Osteoblast (primary cell): Measurements from ENCODE around the gene KRT80. TPM values are rescaled to one million over a fixed set of nuclear protein-coding genes. Genes with fewer than 3 reads are reported as not detected.

Experiments
- DNase-seq: peaks from one replicate; pipeline ENCODE4 v3.0.0; 2011; ENCODE audit warnings: low spot score, mixed read lengths; ENCODE audit not compliant: insufficient read length; ENCODE audit errors: missing footprints
- H2AFZ ChIP-seq: 2 replicates; pipeline ENCODE4 v1.6.0; 2011; ENCODE audit warnings: mild to moderate bottlenecking, low read length
- H3K27ac ChIP-seq: 2 replicates; pipeline ENCODE4 v1.5.1; 2011; ENCODE audit warnings: mild to moderate bottlenecking, low read depth, low read length, moderate library complexity
- H3K27me3 ChIP-seq: 2 replicates; pipeline ENCODE4 v1.6.0; 2012; ENCODE audit warnings: mild to moderate bottlenecking, control low read depth, inconsistent platforms, low read length, moderate library complexity; ENCODE audit not compliant: insufficient read depth
- H3K36me3 ChIP-seq: 2 replicates; pipeline ENCODE4 v1.5.1; 2011; ENCODE audit warnings: mild to moderate bottlenecking, low read length, control low read depth, moderate library complexity; ENCODE audit not compliant: insufficient read depth
- H3K4me1 ChIP-seq: 2 replicates; pipeline ENCODE4 v1.5.1; 2011; ENCODE audit warnings: mild to moderate bottlenecking, low read length, control low read depth, moderate library complexity; ENCODE audit not compliant: insufficient read depth
- H3K4me2 ChIP-seq: 2 replicates; pipeline ENCODE4 v1.6.0; 2011; ENCODE audit warnings: mild to moderate bottlenecking, low read length; ENCODE audit not compliant: insufficient read depth
- H3K4me3 ChIP-seq: fragments of 200-600 bp; sonication (generic); 3 replicates; pipeline ENCODE4 v1.5.1; 2012; ENCODE audit warnings: mild to moderate bottlenecking, low read length, inconsistent platforms; ENCODE audit not compliant: insufficient read depth
- H3K79me2 ChIP-seq: 2 replicates; pipeline ENCODE4 v1.6.0; 2012; ENCODE audit warnings: mild to moderate bottlenecking, low read length, control low read depth, inconsistent platforms; ENCODE audit not compliant: insufficient read depth
- H3K9me3 ChIP-seq: 2 replicates; pipeline ENCODE4 v1.5.1; 2011; ENCODE audit warnings: low read depth, low read length, control low read depth
- H4K20me1 ChIP-seq: 2 replicates; pipeline ENCODE4 v1.6.0; 2012; ENCODE audit warnings: mild to moderate bottlenecking, low read length, control low read depth; ENCODE audit not compliant: insufficient read depth
- CTCF ChIP-seq: IDR thresholded peaks from 2 replicates; pipeline ENCODE4 v1.5.1; 2011; ENCODE audit warnings: mild to moderate bottlenecking, low read depth, low read length, moderate library complexity; ENCODE audit errors: extremely low read depth
- total RNA-seq: library from RNA; depleted of rRNA; stranded (reverse); fragments of >200 nt; gene quantifications from 2 replicates; pipeline ENCODE4 v1.2.3, GENCODE V29; 2012

Gene KRT80
- total RNA-seq, 1 donor: 0.72 TPM

GRCh38 chr12:52179396-52179973, 12.3 kb downstream of the KRT80 start:
- peak overlapping the region; percentile 25 for H2AFZ ChIP-seq
- peaks cover 43% of the 10 kb centered on the region for H3K4me1 ChIP-seq
- peak overlapping the region; percentile 33 for H3K27ac ChIP-seq
- no peaks in the 10 kb centered on the region for H3K9me3 ChIP-seq
- no peak for TF ChIP-seq CTCF
- H3K27me3 ChIP-seq: no peaks in the 10 kb centered on the region
- H3K4me3 ChIP-seq: no peak overlapping the region
- H3K4me2 ChIP-seq: no peak overlapping the region
- H4K20me1 ChIP-seq: no peaks in the 10 kb centered on the region
- peak; percentile 70 for DNase-seq
- no peaks in the 10 kb centered on the region for H3K79me2 ChIP-seq
- no peaks in the 10 kb centered on the region for H3K36me3 ChIP-seq

DNA sequence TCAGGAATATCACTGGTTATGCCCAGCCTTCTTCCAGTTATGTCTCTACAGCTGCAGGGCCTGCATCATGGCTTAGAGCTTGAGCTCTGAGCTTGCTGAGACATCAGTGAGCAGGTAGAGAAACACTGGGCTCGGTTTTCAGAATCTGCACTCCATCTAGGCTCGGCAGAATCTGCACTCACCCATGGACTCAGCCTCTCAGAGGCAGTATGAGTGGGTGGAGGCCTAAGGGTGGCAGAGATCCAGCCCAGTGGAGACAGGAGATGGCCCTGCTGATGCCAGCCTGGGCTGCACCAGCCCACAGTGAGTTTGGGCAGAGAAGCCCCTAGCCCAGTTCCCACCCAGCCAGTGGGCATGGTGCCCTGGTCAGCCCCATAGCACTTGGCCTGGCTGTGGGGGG, 12.8 kb downstream of the KRT80 start:
- Histone ChIP-seq H2AFZ (peak overlapping the region; percentile 25), H3K4me1 (peaks cover 43% of the 10 kb centered on the region), H3K27me3 (no peaks in the 10 kb centered on the region), H4K20me1 (no peaks in the 10 kb centered on the region), H3K9me3 (no peaks in the 10 kb centered on the region), H3K27ac (peak overlapping the region; percentile 33), H3K4me2 (no peak overlapping the region), H3K79me2 (no peaks in the 10 kb centered on the region), H3K4me3 (no peak overlapping the region), H3K36me3 (no peaks in the 10 kb centered on the region)
- peak; percentile 90 for DNase-seq
- TF ChIP-seq CTCF: no peak

- H2AFZ ChIP-seq: peak overlapping the region; percentile 25
- DNase-seq: peak; percentile 32
- H3K4me2 ChIP-seq: no peak overlapping the region
- H3K27ac ChIP-seq: no peak overlapping the region
- H4K20me1 ChIP-seq: no peaks in the 10 kb centered on the region
- H3K79me2 ChIP-seq: no peaks in the 10 kb centered on the region
- H3K27me3 ChIP-seq: no peaks in the 10 kb centered on the region
- no peaks in the 10 kb centered on the region for H3K9me3 ChIP-seq
- TF ChIP-seq CTCF: no peak
- no peaks in the 10 kb centered on the region for H3K36me3 ChIP-seq
- peaks cover 43% of the 10 kb centered on the region for H3K4me1 ChIP-seq
- H3K4me3 ChIP-seq: no peak overlapping the region
These were observed 13.4 kb downstream of the KRT80 start for GRCh38 chr12:52178443-52178842.

- TF ChIP-seq CTCF: no peak
- H3K79me2 ChIP-seq: no peaks in the 10 kb centered on the region
- peaks cover 22% of the 10 kb centered on the region for H3K4me1 ChIP-seq
- no peaks in the 10 kb centered on the region for H3K9me3 ChIP-seq
- no peak overlapping the region for H3K4me2 ChIP-seq
- H4K20me1 ChIP-seq: no peaks in the 10 kb centered on the region
- no peaks in the 10 kb centered on the region for H3K36me3 ChIP-seq
- no peak overlapping the region for H3K4me3 ChIP-seq
- H3K27ac ChIP-seq: no peak overlapping the region
- no peaks in the 10 kb centered on the region for H3K27me3 ChIP-seq
- peak; percentile 84 for DNase-seq
- H2AFZ ChIP-seq: peak overlapping the region; percentile 53
These were observed 16.2 kb downstream of the KRT80 start for GRCh38 chr12:52175371-52176350.
